22Rv1 (cell line): ENCODE measurements around the gene SLC11A1.

Experiments used
- H3K27ac ChIP-seq: fragments of 450-650 bp; 2 replicates; pipeline ENCODE4 v1.5.1; 2017
- CTCF ChIP-seq: fragments of 450-650 bp; IDR thresholded peaks from 2 replicates; pipeline ENCODE4 v1.5.1; 2017; ENCODE audit warnings: mild to moderate bottlenecking
- ZFX ChIP-seq: fragments of 450-650 bp; IDR thresholded peaks from 2 replicates; pipeline ENCODE4 v1.6.1; 2017; ENCODE audit warnings: antibody characterized with exemption, borderline replicate concordance

Gene SLC11A1

DNA sequence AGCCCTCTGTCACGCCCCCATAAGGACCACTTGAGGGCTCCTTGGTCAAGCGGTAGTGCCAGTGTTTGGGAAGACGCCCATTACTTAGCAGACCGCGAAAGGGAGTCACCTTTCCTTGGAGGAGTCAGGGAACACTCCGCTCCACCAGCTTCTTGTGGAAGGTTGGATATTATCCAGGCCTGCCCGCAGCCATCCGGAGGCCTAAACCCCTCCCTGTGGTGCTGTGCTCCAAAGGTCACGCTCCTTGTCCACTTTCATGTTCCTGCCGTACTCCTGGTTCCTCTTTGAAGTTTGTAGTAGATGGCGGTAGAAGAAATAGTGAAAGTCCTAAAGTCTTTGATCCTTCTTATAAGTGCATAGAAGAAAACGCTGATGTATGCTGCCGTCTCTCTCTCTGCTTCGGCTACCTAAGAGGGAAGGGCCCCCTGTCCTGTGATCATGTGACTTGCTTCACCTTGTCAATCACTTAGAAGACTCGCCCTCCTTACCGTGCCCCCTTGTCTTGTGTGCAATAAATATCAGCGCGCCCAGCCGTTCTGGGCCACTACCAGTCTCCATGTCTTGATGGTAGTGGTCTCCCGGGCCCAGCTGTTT, 27.1 kb upstream of the SLC11A1 start:
- no peak overlapping the region for H3K27ac ChIP-seq
- no peak for TF ChIP-seq CTCF
- TF ChIP-seq ZFX: no peak

DNA sequence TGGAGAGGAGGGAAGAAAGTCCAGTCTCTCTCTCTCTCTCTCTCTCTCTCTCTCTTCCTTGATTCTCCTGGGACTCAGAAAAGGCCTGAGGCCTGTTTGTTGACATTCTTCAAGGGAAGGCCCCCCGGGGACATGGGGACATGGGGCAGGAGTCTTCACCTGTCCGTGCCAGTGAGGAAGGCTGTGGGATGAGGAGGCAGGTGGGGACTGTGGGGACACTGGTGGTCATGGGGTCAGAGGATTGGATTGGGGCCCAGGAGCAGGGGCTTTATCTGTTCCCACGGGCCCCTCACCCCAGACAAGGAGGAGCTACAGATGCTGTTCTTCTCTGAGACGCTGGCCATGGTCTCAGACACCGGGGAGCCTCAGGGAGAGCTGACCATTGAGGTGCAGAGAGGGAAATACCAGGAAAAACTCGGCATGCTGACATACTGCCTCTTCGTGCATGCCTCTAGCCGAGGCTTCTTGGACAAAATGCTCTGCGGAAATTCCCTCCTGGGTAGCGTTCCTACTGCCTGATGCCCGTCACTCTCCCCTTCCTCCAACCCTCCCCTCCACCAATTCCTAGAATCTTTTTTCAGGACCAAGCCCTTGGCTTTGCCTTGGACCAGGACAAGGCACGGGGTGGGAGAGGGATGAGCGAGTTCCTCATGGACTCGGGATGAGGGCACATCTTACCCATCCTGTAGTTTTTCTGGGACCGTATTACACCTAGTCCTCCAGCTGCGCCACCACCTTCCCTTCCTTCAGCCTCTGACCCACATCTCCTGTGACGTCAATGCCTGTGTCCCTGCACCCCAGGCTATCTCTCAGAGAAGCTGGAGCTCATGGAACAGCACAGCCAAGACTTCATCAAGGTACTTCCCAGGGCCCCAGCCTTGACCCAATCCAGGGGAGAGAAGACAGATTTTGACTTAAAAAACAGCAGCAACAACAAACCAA, 24.6 kb upstream of the SLC11A1 start:
- no peak for TF ChIP-seq CTCF
- no peak for TF ChIP-seq ZFX
- no peak overlapping the region for H3K27ac ChIP-seq

DNA sequence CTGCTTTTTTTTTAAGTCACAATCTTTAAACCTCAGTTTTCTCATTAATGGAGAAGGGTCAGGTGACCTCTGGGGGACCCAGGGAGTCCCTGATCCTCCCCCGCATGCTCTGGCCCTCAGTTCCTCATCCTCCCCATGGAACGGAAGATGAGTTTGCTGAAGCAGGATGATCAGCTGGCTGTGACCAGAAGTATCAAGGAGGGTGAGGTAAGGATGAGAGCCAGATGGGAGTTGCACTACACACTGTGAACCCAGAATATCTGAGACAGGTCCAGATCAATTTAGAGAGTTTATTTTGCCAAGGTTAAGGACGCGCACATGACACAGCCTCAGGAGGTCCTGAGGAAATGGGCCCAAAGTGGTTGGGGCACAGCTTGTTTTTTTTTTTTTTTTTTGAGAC, 21.6 kb upstream of the SLC11A1 start:
- no peak overlapping the region for H3K27ac ChIP-seq
- TF ChIP-seq ZFX: no peak
- no peak for TF ChIP-seq CTCF

GRCh38 chr2:218362606-218363005, 19.5 kb upstream of the SLC11A1 start:
- no peak overlapping the region for H3K27ac ChIP-seq
- TF ChIP-seq CTCF (no peak), ZFX (no peak)

GRCh38 chr2:218363736-218364135, 18.3 kb upstream of the SLC11A1 start:
- no peak for TF ChIP-seq ZFX
- TF ChIP-seq CTCF: no peak
- H3K27ac ChIP-seq: no peak overlapping the region

DNA sequence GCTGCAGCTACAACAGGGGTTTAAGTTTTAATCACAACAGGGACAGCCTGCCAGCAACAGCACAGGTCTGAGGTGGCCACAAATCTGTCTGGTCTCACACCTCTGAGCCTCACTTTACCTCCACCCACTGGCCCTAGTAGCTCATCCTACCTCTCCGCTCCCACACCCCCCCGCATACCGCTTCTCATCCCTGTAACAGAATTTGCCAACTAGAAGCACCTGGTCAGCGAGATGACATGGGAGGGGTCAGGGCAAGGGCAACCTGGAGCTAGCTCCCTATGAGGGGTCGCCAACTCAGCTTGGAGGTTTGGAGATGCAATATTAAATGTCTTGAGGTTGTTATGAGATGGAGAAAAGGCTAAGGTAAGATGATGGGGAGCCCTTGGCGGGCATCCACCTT, 17.9 kb upstream of the SLC11A1 start:
- H3K27ac ChIP-seq: no peak overlapping the region
- TF ChIP-seq ZFX: no peak
- no peak for TF ChIP-seq CTCF
